CD4-positive, alpha-beta T cell treated with Interleukin-1 beta for 1 hour (primary cell): ENCODE measurements around the gene COLEC12.
"Not testable (repeated sequence)": the region's sequence is repeated elsewhere in the genome, so short reads cannot be mapped to it uniquely, and the experiment has no call there.

Experiments used
- DNase-seq, 2 donors: peaks; one replicate each; pipeline ENCODE4 v3.0.0-alpha.2; 2020 to 2022

COLEC12 gene

GRCh38 chr18:312415-312814, 188.1 kb downstream of the COLEC12 start:
- DNase-seq, result no peak

GRCh38 chr18:310042-310441, 190.5 kb downstream of the COLEC12 start:
- DNase-seq, result no peak

- not testable (repeated sequence) for DNase-seq
Measured at GRCh38 chr18:308086-308485, 192.4 kb downstream of the COLEC12 start.

- DNase-seq, result no peak
Measured at GRCh38 chr18:306608-307255, 193.8 kb downstream of the COLEC12 start.

GRCh38 chr18:305003-305501, 195.4 kb downstream of the COLEC12 start:
- DNase-seq, result no peak

- DNase-seq, result no peak
Measured at GRCh38 chr18:303607-304006, 196.9 kb downstream of the COLEC12 start.

GRCh38 chr18:303011-303410, 197.5 kb downstream of the COLEC12 start:
- no peak for DNase-seq

- DNase-seq, result no peak
Measured at GRCh38 chr18:302097-302496, 198.4 kb downstream of the COLEC12 start.

GRCh38 chr18:297936-298335, 202.6 kb downstream of the COLEC12 start:
- no peak for DNase-seq

- DNase-seq, result no peak
Measured at GRCh38 chr18:295756-296490, 204.6 kb downstream of the COLEC12 start.

- DNase-seq, result no peak
Measured at GRCh38 chr18:294566-294965, 205.9 kb downstream of the COLEC12 start.

- DNase-seq, result no peak
Measured at GRCh38 chr18:293536-293935, 207.0 kb downstream of the COLEC12 start.

GRCh38 chr18:292271-292670, 208.2 kb downstream of the COLEC12 start:
- no peak for DNase-seq

GRCh38 chr18:289970-290369, 210.5 kb downstream of the COLEC12 start:
- not testable (repeated sequence) for DNase-seq

- DNase-seq, result no peak
Measured at GRCh38 chr18:289026-289425, 211.5 kb downstream of the COLEC12 start.

- no peak for DNase-seq
Measured at GRCh38 chr18:286515-287310, 213.8 kb downstream of the COLEC12 start.

- no peak for DNase-seq
Measured at GRCh38 chr18:285817-286216, 214.7 kb downstream of the COLEC12 start.

- no peak for DNase-seq
Measured at GRCh38 chr18:275486-275885, 225.0 kb downstream of the COLEC12 start.

- DNase-seq, result no peak
Measured at GRCh38 chr18:274313-274712, 226.2 kb downstream of the COLEC12 start.

- no peak for DNase-seq
Measured at GRCh38 chr18:273525-273924, 227.0 kb downstream of the COLEC12 start.

- DNase-seq, result no peak
Measured at GRCh38 chr18:272650-273049, 227.9 kb downstream of the COLEC12 start.

GRCh38 chr18:269480-270095, 230.9 kb downstream of the COLEC12 start:
- no peak for DNase-seq
